WTC11 (cell line): Measurements from ENCODE around the gene APRT.

ENCODE experiments used
- E2F1 ChIP-seq: sonication (generic); formaldehyde crosslinking; IDR thresholded peaks from 2 replicates; pipeline ENCODE4 v1.8.0; 2022; ENCODE audit warnings: mild to moderate bottlenecking, missing genetic modification reagents
- ZNF317 ChIP-seq: sonication (generic); formaldehyde crosslinking; IDR thresholded peaks from 2 replicates; pipeline ENCODE4 v1.8.1; 2023; ENCODE audit warnings: low read depth, mild to moderate bottlenecking, moderate library complexity, missing genetic modification reagents, borderline replicate concordance

GRCh38 chr16:88798772-88799455 is 12.8 kb downstream of the APRT start:
- TF ChIP-seq ZNF317 (no peak), E2F1 (CRISPR knock-in tag) (no peak)
